HEK293 (cell line): ENCODE measurements around the gene GATAD2A.

Experiments
- CTCF ChIA-PET: fragments of 350-600 bp; formaldehyde crosslinking; extraction: SDS; loops from one replicate; lab custom pipeline; 2021; ENCODE audit warnings: antibody characterized with exemption; lab: Yijun Ruan, JAX
- POLR2A ChIA-PET: fragments of 300-600 bp; formaldehyde crosslinking; extraction: SDS; loops from one replicate; lab custom pipeline; 2020; ENCODE audit warnings: antibody characterized with exemption, inconsistent platforms; lab: Yijun Ruan, JAX
- H3K27ac ChIP-seq: fragments of 200-500 bp; sonication (Bioruptor generic); 2 replicates; pipeline ENCODE4 v1.5.1; 2014; ENCODE audit warnings: low read depth, low read length, control low read depth, inconsistent platforms; ENCODE audit errors: extremely low read depth
- H3K36me3 ChIP-seq, 2 experiments: fragments of 200-500 bp in 1 of 2; sonication (Bioruptor generic) in 1 of 2; 1 replicate in 1 of 2; 2 replicates in 1 of 2; pipeline ENCODE4 v1.5.1; 2014 to 2017; ENCODE audit warnings: inconsistent platforms in 2 of 2, low read length in 2 of 2; ENCODE audit not compliant: control insufficient read depth in 2 of 2, insufficient read depth in 1 of 2
- H3K4me1 ChIP-seq: fragments of 200-500 bp; sonication (Bioruptor generic); 2 replicates; pipeline ENCODE4 v1.5.1; 2014; ENCODE audit warnings: mild to moderate bottlenecking, low read length, inconsistent platforms; ENCODE audit not compliant: control insufficient read depth, insufficient read depth
- H3K4me3 ChIP-seq: 2 replicates; pipeline ENCODE4 v1.5.1; 2011; ENCODE audit warnings: low read depth, mild to moderate bottlenecking, control low read depth, low read length, moderate library complexity
- H3K9me3 ChIP-seq: fragments of 200-500 bp; sonication (Bioruptor generic); 2 replicates; pipeline ENCODE4 v1.5.1; 2014; ENCODE audit warnings: low read depth, low read length, inconsistent platforms; ENCODE audit not compliant: control insufficient read depth, insufficient read depth
- EGR2 ChIP-seq: fragments of 450-650 bp; formaldehyde crosslinking; IDR thresholded peaks from 2 replicates; pipeline ENCODE4 v1.5.1; 2016; ENCODE audit warnings: low read depth, missing biosample characterization, missing genetic modification characterization
- KLF1 ChIP-seq: fragments of 450-650 bp; formaldehyde crosslinking; IDR thresholded peaks from 2 replicates; pipeline ENCODE4 v1.5.1; 2016; ENCODE audit warnings: missing biosample characterization, missing genetic modification characterization
- KLF10 ChIP-seq: fragments of 450-650 bp; IDR thresholded peaks from 2 replicates; pipeline ENCODE4 v1.5.1; 2018; ENCODE audit warnings: missing biosample characterization, mild to moderate bottlenecking, missing genetic modification characterization
- KLF7 ChIP-seq: fragments of 450-650 bp; formaldehyde crosslinking; IDR thresholded peaks from 2 replicates; pipeline ENCODE4 v1.5.1; 2016; ENCODE audit warnings: missing biosample characterization, missing genetic modification characterization, borderline replicate concordance
- KLF8 ChIP-seq: fragments of 450-650 bp; formaldehyde crosslinking; IDR thresholded peaks from 2 replicates; pipeline ENCODE4 v1.5.1; 2016; ENCODE audit warnings: missing biosample characterization, missing genetic modification characterization
- SP3 ChIP-seq: fragments of 450-650 bp; formaldehyde crosslinking; IDR thresholded peaks from 2 replicates; pipeline ENCODE4 v1.5.1; 2016; ENCODE audit warnings: missing biosample characterization, missing genetic modification characterization
- ZEB2 ChIP-seq: fragments of 450-650 bp; formaldehyde crosslinking; IDR thresholded peaks from 2 replicates; pipeline ENCODE4 v1.5.1; 2016; ENCODE audit warnings: missing biosample characterization, missing genetic modification characterization
- ZFHX2 ChIP-seq: fragments of 450-650 bp; formaldehyde crosslinking; conservative IDR thresholded peaks from 2 replicates; pipeline ENCODE4 v1.5.1; 2016; ENCODE audit warnings: missing biosample characterization, missing genetic modification characterization
- ZIC2 ChIP-seq: fragments of 450-650 bp; formaldehyde crosslinking; IDR thresholded peaks from 2 replicates; pipeline ENCODE4 v1.5.1; 2016; ENCODE audit warnings: missing biosample characterization, missing genetic modification characterization
- ZNF341 ChIP-seq: fragments of 450-650 bp; formaldehyde crosslinking; IDR thresholded peaks from 2 replicates; pipeline ENCODE4; 2016; ENCODE audit warnings: low read depth, missing biosample characterization, missing genetic modification characterization
- ZNF660 ChIP-seq: fragments of 450-650 bp; IDR thresholded peaks from 2 replicates; pipeline ENCODE4 v1.5.1; 2018; ENCODE audit warnings: missing biosample characterization, mild to moderate bottlenecking, missing genetic modification characterization
- ZNF677 ChIP-seq: fragments of 450-650 bp; IDR thresholded peaks from 2 replicates; pipeline ENCODE4 v1.5.0; 2018; ENCODE audit warnings: missing biosample characterization, mild to moderate bottlenecking, missing genetic modification characterization, moderate library complexity
- TF ChIP-seq, protein P1 (sequence below): fragments of 450-650 bp; formaldehyde crosslinking; IDR thresholded peaks from 2 replicates; pipeline ENCODE4 v1.5.0; 2017; ENCODE audit warnings: missing biosample characterization, missing genetic modification characterization, borderline replicate concordance
- TF ChIP-seq, protein P2 (sequence below): fragments of 450-650 bp; formaldehyde crosslinking; IDR thresholded peaks from 2 replicates; pipeline ENCODE4 v1.5.1; 2016; ENCODE audit warnings: missing biosample characterization, missing genetic modification characterization
- TF ChIP-seq, protein P3 (sequence below): fragments of 450-650 bp; formaldehyde crosslinking; IDR thresholded peaks from 2 replicates; pipeline ENCODE4 v1.5.1; 2016; ENCODE audit warnings: missing biosample characterization, missing genetic modification characterization
- TF ChIP-seq, protein P4 (sequence below): fragments of 450-650 bp; formaldehyde crosslinking; IDR thresholded peaks from 2 replicates; pipeline ENCODE4 v1.5.1; 2016; ENCODE audit warnings: missing biosample characterization, missing genetic modification characterization, borderline replicate concordance
- TF ChIP-seq, protein P5 (sequence below): IDR thresholded peaks from 2 replicates; pipeline ENCODE4 v1.6.1; 2011; ENCODE audit warnings: mild to moderate bottlenecking, low read depth, low read length, borderline replicate concordance
- TF ChIP-seq, protein P6 (sequence below): fragments of 450-650 bp; formaldehyde crosslinking; IDR thresholded peaks from 2 replicates; pipeline ENCODE4 v1.5.1; 2017; ENCODE audit warnings: missing biosample characterization, missing genetic modification characterization

Gene GATAD2A, protein sequence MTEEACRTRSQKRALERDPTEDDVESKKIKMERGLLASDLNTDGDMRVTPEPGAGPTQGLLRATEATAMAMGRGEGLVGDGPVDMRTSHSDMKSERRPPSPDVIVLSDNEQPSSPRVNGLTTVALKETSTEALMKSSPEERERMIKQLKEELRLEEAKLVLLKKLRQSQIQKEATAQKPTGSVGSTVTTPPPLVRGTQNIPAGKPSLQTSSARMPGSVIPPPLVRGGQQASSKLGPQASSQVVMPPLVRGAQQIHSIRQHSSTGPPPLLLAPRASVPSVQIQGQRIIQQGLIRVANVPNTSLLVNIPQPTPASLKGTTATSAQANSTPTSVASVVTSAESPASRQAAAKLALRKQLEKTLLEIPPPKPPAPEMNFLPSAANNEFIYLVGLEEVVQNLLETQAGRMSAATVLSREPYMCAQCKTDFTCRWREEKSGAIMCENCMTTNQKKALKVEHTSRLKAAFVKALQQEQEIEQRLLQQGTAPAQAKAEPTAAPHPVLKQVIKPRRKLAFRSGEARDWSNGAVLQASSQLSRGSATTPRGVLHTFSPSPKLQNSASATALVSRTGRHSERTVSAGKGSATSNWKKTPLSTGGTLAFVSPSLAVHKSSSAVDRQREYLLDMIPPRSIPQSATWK

DNA sequence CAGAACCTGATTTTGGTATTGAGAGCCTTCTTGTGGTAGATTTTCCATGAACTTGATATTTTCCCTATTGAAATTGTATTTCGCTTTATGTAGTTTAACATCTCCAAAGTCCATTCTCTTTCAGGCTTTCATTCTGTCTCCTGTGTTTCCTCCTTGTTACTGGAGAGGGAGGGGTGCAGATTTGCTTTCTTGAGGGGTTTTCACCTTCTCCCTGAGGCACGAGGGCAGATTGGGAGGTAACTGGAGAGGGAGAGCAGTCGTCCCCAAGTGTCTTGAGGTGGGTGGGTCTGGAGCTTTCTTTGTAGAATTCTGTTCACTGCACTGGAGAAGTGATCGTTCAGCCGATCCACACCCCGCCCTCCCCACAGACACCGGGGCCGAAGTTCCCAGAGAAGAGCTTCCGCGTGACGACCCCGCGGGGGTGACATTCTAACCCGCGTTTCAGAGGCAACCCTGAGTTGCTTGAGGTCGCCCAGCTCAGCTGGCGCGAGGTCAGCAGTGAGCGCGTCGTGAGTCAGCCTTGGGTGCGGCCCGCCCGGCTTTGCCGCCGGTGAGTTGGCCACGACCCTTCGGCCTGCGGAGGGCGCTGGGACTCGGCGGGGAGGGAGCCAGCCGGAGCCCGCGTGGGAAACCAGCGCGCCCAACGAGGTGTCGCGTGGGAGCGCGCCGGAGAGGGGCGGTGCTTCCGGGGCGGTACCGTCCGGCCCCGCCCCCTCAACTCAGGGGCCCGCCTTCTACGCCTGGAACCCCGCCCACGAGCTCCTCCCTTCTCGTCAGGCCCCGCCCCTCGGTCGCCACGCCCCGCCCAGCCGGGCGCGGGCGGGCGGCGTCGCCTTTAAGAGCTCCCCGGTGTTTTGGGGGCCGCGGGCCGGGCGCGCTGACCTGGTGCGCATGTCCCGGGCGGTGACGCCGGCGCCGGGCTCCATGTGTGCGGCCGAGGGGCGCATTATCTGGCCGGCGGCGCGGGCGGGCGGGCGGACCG is at the start of gene GATAD2A:
Gene GATAD2A, plus strand, starts transcription at position 797 of the 982 bp plus-strand sequence. CDS start 59,671 bp downstream, outside the sequence.
- no peaks in the 10 kb centered on the region for H3K9me3 ChIP-seq
- peaks cover 25% of the 10 kb centered on the region for H3K4me1 ChIP-seq
- ChIA-PET CTCF (interaction anchor here (0.5 to 2.4 kb wide), 7 partner anchors 10 to 711 kb away, joined by 3 to 10 read pairs (median 3); no protein-coding TSS in a partner anchor), POLR2A (interaction anchor here (0.5 to 2.5 kb wide), 26 partner anchors 8 to 647 kb away, joined by 3 to 31 read pairs (median 4); partner anchors contain the start of gene TSSK6)
- peak within 1 kb of the TSS; percentile 72 for H3K27ac ChIP-seq
- peak within 1 kb of the TSS; percentile 78 for H3K4me3 ChIP-seq
- H3K36me3 ChIP-seq, result no peaks in the 10 kb centered on the region
- TF ChIP-seq ZIC2 (tag by site-specific recombination) (peak; percentile 41; the same call in 1 of the 2 replicates), SP3 (peak; percentile 92), ZNF677 (tag by site-specific recombination) (no peak), ZEB2 (tag by site-specific recombination) (peak; percentile 78; the same call in 1 of the 2 replicates), KLF10 (tag by site-specific recombination) (peak; percentile 78), KLF7 (tag by site-specific recombination) (0 out of 2 replicates have a peak, but pooled peaks have one; percentile 44), ZNF341 (peak; percentile 53; the same call in 1 of the 2 replicates), KLF1 (peak; percentile 92), KLF8 (tag by site-specific recombination) (peak; percentile 96), ZFHX2 (tag by site-specific recombination) (peak; percentile 91), ZNF660 (0 out of 2 replicates have a peak, but pooled peaks have one; percentile 56), EGR2 (tag by site-specific recombination) (peak; percentile 77)
- TF ChIP-seq, protein P1, sequence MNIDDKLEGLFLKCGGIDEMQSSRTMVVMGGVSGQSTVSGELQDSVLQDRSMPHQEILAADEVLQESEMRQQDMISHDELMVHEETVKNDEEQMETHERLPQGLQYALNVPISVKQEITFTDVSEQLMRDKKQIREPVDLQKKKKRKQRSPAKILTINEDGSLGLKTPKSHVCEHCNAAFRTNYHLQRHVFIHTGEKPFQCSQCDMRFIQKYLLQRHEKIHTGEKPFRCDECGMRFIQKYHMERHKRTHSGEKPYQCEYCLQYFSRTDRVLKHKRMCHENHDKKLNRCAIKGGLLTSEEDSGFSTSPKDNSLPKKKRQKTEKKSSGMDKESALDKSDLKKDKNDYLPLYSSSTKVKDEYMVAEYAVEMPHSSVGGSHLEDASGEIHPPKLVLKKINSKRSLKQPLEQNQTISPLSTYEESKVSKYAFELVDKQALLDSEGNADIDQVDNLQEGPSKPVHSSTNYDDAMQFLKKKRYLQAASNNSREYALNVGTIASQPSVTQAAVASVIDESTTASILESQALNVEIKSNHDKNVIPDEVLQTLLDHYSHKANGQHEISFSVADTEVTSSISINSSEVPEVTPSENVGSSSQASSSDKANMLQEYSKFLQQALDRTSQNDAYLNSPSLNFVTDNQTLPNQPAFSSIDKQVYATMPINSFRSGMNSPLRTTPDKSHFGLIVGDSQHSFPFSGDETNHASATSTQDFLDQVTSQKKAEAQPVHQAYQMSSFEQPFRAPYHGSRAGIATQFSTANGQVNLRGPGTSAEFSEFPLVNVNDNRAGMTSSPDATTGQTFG, result no peak
- TF ChIP-seq, protein P2, sequence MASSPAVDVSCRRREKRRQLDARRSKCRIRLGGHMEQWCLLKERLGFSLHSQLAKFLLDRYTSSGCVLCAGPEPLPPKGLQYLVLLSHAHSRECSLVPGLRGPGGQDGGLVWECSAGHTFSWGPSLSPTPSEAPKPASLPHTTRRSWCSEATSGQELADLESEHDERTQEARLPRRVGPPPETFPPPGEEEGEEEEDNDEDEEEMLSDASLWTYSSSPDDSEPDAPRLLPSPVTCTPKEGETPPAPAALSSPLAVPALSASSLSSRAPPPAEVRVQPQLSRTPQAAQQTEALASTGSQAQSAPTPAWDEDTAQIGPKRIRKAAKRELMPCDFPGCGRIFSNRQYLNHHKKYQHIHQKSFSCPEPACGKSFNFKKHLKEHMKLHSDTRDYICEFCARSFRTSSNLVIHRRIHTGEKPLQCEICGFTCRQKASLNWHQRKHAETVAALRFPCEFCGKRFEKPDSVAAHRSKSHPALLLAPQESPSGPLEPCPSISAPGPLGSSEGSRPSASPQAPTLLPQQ (tag by site-specific recombination), result peak; percentile 47; the same call in 1 of the 2 replicates
- TF ChIP-seq, protein P3, sequence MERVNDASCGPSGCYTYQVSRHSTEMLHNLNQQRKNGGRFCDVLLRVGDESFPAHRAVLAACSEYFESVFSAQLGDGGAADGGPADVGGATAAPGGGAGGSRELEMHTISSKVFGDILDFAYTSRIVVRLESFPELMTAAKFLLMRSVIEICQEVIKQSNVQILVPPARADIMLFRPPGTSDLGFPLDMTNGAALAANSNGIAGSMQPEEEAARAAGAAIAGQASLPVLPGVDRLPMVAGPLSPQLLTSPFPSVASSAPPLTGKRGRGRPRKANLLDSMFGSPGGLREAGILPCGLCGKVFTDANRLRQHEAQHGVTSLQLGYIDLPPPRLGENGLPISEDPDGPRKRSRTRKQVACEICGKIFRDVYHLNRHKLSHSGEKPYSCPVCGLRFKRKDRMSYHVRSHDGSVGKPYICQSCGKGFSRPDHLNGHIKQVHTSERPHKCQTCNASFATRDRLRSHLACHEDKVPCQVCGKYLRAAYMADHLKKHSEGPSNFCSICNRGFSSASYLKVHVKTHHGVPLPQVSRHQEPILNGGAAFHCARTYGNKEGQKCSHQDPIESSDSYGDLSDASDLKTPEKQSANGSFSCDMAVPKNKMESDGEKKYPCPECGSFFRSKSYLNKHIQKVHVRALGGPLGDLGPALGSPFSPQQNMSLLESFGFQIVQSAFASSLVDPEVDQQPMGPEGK (tag by site-specific recombination), result peak; percentile 67
- TF ChIP-seq, protein P4, sequence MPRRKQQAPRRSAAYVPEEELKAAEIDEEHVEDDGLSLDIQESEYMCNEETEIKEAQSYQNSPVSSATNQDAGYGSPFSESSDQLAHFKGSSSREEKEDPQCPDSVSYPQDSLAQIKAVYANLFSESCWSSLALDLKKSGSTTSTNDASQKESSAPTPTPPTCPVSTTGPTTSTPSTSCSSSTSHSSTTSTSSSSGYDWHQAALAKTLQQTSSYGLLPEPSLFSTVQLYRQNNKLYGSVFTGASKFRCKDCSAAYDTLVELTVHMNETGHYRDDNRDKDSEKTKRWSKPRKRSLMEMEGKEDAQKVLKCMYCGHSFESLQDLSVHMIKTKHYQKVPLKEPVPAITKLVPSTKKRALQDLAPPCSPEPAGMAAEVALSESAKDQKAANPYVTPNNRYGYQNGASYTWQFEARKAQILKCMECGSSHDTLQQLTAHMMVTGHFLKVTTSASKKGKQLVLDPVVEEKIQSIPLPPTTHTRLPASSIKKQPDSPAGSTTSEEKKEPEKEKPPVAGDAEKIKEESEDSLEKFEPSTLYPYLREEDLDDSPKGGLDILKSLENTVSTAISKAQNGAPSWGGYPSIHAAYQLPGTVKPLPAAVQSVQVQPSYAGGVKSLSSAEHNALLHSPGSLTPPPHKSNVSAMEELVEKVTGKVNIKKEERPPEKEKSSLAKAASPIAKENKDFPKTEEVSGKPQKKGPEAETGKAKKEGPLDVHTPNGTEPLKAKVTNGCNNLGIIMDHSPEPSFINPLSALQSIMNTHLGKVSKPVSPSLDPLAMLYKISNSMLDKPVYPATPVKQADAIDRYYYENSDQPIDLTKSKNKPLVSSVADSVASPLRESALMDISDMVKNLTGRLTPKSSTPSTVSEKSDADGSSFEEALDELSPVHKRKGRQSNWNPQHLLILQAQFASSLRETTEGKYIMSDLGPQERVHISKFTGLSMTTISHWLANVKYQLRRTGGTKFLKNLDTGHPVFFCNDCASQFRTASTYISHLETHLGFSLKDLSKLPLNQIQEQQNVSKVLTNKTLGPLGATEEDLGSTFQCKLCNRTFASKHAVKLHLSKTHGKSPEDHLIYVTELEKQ (tag by site-specific recombination), result no peak
- TF ChIP-seq, protein P5, sequence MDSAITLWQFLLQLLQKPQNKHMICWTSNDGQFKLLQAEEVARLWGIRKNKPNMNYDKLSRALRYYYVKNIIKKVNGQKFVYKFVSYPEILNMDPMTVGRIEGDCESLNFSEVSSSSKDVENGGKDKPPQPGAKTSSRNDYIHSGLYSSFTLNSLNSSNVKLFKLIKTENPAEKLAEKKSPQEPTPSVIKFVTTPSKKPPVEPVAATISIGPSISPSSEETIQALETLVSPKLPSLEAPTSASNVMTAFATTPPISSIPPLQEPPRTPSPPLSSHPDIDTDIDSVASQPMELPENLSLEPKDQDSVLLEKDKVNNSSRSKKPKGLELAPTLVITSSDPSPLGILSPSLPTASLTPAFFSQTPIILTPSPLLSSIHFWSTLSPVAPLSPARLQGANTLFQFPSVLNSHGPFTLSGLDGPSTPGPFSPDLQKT, result peak; percentile 85; the same call in 1 of the 2 replicates
- TF ChIP-seq, protein P6, sequence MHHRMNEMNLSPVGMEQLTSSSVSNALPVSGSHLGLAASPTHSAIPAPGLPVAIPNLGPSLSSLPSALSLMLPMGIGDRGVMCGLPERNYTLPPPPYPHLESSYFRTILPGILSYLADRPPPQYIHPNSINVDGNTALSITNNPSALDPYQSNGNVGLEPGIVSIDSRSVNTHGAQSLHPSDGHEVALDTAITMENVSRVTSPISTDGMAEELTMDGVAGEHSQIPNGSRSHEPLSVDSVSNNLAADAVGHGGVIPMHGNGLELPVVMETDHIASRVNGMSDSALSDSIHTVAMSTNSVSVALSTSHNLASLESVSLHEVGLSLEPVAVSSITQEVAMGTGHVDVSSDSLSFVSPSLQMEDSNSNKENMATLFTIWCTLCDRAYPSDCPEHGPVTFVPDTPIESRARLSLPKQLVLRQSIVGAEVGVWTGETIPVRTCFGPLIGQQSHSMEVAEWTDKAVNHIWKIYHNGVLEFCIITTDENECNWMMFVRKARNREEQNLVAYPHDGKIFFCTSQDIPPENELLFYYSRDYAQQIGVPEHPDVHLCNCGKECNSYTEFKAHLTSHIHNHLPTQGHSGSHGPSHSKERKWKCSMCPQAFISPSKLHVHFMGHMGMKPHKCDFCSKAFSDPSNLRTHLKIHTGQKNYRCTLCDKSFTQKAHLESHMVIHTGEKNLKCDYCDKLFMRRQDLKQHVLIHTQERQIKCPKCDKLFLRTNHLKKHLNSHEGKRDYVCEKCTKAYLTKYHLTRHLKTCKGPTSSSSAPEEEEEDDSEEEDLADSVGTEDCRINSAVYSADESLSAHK (tag by site-specific recombination), result no peak
